HG03139 (cell line): ENCODE results near the gene RASAL2.
"Not testable (repeated sequence)": the region's sequence is repeated elsewhere in the genome, so short reads cannot be mapped to it uniquely, and the experiment has no call there.

Experiments used
- ATAC-seq: cut with Tn5 transposase; IDR thresholded peaks from one replicate; pipeline ENCODE4 v1.9.1; 2021; ENCODE audit not compliant: unreplicated experiment

The RASAL2 gene

DNA sequence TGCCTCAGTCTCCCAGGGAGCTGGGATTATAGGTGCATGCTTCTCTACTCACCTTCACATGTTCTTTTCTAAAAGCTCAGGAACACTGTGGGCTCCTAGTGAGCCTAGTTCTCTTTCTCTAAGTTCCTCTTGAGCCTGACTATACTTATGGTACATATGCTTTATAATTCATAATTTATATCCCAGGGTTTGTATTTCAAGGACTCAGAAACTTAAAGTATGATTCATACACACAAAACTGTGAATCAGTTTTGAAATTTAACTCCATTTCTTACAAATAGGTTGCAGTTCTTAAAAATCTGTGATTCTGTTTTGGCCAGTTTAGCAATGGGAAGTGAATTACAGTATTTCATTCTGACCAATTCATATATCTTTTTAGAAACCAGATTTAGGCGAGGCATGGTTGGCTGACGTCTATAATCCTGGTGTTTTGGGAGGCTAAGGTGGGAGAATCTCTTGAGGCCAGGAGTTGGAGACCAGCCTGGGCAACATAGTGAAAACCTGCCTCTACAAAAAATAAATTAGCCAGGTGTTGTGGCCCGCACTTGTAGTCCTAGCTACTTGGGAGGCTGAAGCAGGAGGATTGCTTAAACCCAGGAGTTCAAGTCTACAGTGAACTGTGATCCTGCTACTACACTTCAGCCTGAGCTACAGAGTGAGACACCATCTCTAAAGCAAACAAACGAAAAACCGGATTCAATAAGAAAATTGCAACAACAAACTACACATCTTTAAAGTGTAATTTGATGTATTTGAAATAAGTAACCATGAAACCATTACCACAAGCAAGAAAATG, 15.6 kb downstream of the RASAL2 start:
- no peak for ATAC-seq

DNA sequence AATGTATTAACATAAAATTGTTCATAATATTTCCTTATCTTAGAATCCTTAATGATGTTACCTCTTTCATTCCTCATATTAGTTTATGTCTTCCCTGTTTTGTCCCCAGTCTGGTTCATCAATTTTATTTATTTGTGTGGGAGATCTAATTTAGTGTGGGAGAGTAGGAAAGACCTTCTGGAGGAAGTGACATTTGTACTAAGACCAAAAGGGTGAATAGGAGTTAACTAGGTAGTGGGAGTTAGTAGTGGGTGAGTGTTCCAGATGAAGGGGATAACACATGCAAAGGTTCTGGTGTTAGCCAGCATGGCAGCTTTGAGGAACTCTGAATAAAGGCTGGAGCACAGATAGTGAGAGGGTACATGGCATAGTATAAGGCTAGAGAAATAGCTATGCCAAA, 21.4 kb downstream of the RASAL2 start:
- no peak for ATAC-seq

DNA sequence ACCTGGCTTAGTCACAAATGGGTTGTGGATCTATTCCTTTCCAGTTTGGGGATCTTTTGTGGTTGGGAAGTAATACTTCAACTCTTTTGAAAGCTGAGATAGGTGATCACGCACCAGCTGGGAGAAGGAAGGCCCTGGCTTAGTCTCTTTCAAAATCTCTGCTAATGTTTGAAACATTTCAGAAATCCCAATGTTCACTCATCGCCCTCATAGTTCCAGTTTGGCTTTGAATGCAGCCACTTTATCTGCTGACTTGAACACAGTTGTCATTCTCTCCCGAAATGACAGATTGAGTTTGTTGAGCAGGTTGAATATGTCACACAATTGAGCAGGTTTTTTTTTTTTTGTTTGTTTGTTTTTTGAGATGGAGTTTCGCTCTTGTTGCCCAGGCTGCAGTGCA, 24.6 kb downstream of the RASAL2 start:
- no peak for ATAC-seq

DNA sequence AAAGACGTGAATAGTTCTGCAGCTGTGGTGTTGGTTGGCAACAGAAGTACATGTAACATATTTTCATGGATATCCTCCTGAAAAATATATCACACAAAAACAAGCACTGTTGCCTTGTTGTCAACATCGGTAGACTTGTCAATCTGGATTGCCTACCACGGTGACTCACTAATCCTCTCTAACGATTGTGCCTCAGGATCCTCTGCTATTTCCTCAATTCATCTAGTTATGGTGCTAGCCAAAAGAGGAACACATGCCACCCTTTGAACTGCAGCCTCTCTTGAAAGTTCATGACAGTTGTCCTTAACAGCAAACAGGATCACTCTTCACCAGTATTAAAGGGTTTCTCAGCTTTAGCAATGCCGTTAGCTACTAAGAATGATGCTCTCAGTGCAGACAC, 25.7 kb downstream of the RASAL2 start:
- no peak for ATAC-seq

DNA sequence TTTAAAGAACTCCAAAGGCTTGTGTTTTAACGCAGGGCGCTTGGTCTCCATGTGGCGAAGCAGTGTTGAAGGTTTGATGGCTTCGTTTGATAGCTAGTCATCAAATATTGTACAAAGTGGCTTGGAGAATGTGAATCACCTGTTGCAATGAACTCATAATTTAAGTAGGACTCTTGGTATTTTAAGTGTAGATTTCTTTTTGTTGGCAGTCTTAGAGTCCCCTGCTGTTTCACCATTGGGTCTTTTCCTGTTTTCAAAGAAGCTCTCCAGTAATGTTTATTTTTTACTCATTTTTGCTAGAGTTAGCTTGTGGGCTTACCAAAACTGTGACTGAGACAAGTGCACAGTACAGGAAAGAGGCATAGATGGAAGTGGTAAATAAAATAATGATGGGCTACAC, 26.2 kb downstream of the RASAL2 start:
- no peak for ATAC-seq

DNA sequence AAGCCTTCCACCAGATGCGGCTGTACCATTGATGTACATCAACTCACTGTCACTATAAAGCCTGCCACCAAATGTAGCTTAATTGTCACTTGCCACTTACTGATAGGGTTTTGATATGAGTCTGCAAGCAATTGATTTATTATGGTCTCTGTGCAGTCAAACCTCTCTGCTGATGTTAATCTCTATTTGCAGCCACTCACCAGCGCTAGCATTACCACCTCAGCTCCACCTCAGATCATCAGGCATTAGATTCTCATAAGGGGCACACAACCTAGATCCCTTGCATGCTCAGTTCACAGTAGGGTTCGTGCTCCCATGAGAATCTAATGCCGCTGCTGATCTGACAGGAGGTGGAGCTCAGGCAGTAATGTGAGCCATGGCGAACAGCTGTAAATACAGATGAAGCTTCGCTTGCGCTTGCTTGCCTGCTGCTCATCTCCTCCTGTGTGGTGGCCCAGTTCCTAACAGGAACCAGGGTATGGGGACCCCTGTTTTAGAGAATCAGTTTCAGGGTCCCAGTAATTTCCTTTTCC, 26.7 kb downstream of the RASAL2 start:
- ATAC-seq = not testable (repeated sequence)

DNA sequence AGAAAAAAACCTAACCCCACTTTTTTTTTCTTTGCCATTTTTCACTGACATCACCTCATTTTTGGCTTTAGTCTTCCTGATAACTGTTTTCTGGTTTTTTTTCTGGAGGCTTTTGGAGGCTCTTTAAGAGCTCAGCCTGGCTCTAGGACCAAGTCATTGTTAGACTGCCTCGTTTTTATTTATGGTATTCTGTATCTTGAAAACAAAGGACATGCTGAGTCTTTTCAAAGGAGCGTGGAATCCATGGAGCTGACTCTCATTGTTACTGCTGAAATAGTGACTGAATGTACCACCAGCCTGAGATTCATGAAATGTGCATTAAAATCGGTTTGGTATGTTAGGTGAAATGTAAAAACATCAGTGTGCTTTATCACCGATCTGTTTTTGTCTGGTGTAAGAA, 28.0 kb downstream of the RASAL2 start:
- no peak for ATAC-seq

DNA sequence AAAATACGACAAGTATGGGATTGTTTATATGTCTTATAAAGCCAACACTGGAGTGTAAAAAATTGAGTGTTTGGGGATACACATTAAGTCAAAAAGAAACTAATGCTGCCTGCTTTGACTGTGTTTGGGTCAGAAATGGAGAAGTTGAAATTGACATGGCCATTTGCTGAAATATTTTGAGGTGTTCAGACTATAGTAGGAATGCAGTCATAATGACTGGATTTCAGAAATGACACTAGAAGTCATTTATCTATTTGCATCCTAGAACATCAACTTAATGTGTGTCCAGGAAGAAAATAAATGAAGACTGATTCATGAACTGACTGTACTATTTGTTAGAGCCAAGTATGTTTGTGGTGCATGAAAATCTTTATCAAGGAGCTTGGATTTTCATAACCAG, 28.4 kb downstream of the RASAL2 start:
- no peak for ATAC-seq

DNA sequence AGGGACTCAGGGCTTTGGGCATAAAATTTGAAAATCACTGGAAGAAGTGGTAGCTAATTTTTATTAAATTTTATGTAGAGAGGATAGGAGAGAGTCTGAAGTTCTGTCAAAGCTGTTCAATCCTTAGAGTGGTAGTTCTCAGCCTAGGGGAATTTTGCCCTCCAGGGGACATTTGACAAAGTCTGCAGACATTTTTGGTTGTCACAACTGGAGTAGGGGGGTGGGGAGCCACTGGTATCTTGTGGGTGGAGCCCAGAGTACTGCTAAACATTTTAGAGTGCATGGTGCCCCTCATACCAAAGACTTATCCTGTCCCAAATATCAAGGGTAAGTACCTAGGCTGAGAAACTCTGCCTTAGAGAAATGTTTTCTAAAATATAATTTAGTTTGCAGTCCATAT, 30.2 kb downstream of the RASAL2 start:
- ATAC-seq = no peak

DNA sequence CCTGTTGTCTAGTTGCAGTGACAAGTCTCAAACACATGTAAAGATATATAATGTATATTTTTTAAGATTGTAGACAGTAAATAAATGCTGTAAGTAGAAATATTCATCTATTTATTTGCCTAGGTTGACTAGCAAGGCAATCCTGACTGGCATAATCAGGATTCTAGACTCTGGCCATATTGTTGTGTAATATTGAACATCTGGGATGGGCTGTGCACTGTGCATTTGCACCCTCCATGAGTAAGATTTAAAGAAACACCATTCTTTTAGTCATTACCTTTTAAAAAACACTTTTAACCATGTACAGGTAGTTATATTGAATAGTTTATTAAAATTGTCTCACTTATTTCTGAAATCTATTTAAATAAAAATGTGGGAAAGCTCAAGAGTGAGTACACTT, 32.4 kb downstream of the RASAL2 start:
- no peak for ATAC-seq

DNA sequence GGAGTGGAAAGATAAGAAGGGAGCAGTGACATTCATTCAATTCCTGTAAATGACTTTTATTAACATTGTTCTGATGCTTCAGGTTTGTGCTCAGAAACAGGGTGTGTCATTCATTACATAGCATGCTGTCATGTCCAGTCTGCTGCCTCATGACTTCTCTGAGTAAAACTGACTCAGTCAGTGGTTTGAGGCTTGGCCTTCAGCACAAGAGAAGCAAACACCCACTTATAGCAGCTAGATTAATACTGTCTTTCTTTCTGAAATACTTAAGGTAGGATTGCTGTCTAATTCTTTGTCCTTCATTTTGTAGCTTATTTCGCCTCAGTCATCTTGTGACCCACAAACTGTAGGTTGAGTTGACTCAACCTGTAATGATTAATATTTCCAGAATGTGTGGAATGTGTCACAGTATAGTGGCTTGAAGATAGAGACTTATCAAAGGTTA, 32.9 kb downstream of the RASAL2 start:
- no peak for ATAC-seq

DNA sequence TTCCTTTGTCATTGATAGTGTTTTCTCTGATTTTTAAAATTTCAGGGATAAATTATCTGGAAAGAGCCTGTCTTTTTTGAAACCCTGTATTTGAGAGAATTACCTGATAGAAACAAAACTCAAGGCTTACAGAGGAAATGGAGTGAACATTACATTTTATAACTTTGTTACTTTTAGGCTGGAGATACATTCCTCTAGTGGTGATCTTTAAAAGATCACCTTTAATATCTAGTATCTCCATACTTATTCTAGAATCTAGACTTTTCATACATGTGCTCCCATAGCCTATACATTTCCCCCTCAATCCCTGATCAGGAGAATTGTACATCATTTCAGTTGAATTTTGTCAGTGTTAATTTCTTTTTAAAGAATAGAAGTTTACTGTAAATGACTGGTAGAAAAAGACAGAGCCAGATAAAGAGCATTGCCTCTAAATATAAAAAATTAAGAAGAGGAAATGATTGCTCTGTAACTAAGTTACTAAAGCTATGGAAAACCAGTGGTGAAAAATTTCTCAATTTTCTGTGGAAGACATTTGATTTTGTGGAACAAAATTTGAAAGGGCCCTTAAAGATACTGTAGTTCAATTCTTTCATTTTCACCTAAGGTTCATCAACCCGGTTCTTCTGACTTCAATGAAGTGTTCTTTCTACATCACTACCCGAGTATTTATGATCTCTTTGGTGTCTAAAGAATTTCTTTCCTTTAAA, 33.7 kb downstream of the RASAL2 start:
- no peak for ATAC-seq

DNA sequence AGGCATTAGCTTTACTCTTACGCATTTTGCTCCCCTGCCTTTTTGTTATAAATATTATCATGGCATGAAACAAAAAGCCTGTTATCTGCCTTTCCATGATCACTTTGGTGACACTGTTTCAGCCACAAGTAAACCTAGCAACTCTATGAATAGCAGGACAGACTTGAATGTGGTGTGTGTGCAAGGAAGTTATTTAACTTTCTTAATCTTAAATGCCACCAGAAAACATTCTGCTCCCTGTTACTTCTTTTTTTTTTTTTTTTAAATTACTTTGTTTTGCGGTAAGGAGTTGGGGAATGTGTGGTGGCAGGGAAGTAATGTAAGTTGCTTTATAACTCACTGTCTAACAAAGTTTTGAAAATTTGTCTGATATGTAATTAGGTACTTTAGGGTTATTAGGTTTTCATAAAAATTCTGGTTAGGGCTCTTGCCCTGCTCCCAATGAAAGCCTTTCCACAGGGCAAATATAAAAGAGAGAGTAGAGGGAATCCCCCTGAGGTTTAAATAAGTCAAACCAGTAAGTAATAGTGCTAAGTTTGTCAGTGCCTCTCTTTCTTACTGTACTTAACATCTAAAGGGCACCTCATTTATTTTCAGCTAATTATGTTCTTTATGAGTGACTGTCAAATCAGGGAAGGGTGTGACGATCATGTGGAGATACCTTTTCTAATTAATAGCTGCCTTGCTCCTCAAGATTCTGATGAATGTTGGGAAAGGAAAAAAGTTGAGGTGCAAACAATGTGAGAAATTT, 39.5 kb downstream of the RASAL2 start:
- ATAC-seq = no peak

DNA sequence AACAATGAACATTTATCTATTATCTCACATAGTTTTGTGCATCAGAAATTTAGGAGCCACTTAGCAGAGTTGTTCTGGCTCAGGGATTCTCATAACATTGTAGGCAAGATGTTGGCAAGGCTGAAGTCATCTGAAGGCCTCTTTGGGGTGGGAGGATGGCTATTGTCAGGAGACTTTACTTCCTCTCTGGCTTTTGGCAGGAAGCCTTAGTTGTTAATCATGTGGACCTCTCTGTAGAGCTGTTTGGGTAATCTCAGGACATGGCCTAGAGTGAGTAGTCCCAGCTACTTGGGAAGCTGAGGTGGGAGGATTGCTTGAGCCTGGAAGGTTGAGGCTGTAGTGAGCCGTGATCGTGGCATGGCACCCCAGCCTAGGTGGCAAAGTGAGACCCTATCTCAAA, 40.2 kb downstream of the RASAL2 start:
- no peak for ATAC-seq

DNA sequence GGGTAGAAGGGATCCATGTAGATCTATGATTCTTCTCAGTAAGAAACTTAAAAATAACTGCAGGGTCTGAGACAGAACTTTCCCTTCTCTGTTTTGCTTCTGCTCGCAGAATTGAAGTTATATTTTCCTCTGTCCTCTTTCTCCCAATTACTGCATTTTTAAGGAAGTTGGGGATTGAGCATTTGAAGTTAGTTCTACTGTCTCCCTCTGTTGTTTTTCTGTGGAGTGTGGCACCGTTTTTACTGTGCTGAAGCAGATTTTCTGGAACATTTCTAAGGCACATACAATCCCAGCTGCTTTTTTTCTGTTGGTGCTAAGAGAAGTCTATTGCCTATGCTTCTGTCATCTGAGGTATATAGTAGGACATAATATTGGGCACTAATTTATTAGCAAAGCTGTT, 43.3 kb downstream of the RASAL2 start:
- ATAC-seq = no peak

DNA sequence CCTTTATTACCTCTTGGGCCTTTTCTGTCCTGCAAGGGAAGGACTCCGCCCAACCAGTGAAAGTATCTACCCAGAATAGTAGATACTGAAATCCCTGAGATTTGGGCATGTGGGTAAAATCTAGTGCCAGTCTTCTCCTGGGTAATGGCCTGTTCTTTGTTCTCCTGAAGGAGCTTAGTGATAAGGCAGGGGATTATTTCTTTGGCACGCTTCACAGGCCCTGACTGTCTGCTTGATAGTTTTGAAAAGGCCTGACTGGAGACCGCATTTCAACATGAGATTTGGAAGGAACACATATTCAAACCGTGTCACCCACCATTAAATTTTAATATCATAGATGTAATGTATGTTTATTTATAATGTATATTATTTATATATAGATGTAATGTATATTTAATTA, 48.9 kb downstream of the RASAL2 start:
- no peak for ATAC-seq

DNA sequence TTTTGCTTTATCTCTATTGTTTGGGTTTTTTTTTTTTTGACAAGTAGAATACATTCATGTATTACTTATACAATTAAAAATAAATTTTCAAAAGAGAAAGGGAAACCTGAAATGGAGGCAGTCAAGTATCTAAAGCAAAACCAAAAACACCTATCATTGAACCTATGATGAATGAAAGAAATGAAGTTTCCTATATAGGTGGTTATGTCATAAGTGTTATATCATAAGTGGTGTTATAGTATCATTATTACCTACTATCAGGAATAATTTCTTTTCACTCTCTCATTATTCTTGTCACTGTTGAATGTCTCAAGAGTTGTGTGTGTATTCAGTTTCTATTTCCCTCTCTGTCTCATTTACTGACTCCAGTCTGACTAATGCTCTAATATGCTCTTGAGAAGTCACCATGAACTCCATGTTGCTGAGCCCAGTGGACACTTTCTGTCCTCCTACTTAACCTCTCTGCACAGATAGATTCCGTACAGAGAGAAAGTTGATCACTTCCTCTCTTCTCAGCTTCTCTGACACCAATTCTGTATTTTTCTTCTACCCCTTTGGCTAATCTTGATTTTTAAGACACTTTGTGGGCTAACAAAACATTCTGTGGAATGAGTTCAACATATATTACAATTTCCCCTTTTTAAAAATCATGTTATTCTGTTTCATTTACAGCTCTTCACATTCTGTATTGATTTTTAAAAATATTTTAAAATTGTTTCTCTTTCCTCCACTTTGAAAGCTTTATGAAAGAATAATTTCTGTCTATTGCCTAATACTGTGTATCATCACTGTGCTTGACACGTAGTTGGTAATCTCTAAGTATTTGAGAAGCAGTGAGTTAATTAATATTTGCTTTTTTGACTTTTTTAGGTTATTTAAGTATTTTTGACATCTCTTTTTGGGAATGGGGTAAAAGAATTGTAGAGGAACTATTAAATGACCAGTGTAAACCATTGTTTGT, 50.1 kb downstream of the RASAL2 start:
- no peak for ATAC-seq

DNA sequence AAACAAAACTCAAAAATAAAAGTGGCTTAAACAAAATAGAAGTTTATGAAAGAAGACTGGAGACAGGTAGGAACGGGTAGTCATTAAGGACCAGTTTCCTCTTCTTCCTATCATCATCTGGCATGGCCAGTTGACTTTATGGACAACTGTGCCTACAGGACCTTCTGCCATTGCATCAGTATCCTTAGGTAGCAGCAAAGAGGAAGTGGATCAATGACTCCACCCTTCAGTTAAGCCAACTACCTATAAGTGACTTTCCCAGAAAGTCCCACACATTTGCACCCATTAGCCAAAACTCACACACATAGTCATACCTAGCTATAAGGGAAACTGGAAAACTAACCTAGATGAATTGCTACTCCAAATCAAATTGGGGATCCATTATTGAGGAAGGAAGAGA, 51.7 kb downstream of the RASAL2 start:
- ATAC-seq = no peak

DNA sequence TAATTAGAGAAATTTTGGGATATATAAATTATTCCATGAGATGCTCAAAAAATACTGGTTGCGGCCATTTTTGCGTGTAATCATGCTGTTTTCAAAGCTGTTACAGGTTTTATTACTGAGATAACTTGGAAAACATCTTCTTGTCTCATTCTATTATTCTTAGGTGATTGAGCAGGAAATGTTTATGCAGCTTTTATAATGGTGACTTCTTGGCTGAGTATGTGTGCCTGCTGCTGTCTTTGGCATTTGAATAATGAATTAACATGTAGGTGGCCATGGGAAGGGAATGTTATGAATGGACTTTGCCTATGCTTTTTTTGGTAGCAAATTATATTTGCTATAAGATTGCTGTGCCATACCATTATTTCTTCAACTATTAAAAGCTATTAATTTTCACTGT, 52.5 kb downstream of the RASAL2 start:
- no peak for ATAC-seq

DNA sequence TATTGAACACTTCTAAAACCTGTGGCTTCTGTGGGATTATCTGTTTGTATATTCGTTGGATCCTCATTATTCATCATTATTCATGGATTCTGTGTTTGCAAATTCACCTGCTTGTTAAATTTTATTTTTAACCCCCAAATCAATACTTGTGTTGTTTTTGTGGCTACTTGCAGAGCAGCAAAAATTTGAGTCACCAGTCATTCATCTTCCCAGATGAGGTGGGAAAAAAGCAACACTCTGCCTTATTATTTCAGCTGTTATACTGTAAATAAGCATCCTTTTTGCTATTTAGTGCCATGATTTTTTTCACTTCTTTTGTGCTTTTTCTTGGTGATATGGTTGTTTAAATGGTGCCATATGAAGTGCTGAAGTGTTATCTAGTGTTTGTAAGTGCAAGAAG, 56.7 kb downstream of the RASAL2 start:
- ATAC-seq = no peak

DNA sequence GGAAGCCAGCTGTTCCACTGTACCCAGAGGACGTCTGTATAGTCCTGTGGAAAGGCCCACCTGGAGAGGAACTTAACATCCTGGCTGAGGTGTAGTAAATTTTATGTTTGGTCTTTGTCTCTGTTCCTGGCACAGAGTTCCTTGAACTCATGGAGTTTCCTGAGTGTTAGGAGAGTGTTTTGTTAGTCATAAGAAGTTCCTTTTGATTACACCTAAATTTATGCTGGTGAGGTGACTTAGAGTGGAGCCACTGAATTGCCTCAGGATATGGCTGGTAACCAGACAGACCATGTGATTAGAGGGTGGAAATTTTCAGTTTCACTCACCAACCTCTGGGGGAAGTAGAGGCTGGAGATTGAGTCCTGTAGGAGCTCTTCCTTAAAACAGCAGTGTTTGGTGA, 57.9 kb downstream of the RASAL2 start:
- no peak for ATAC-seq
